GM18868 (cell line): ENCODE results near the gene CBX1.
A peak's percentile ranks its signal among the peaks of the same experiment; 100 is the strongest.
"Not testable (repeated sequence)": the region's sequence is repeated elsewhere in the genome, so short reads cannot be mapped to it uniquely, and the experiment has no call there.

ENCODE experiments used
- ATAC-seq: cut with Tn5 transposase; IDR thresholded peaks from one replicate; pipeline ENCODE4 v1.9.1; 2021; ENCODE audit warnings: mild to moderate bottlenecking, moderate library complexity; ENCODE audit not compliant: unreplicated experiment

Gene CBX1

GRCh38 chr17:48053758-48054237 lies 47.5 kb downstream of the CBX1 start:
- no peak for ATAC-seq

- no peak for ATAC-seq
Observed at GRCh38 chr17:48052956-48053757, 48.1 kb downstream of the CBX1 start.

GRCh38 chr17:48051706-48052486 lies 49.4 kb downstream of the CBX1 start:
- ATAC-seq = no peak

GRCh38 chr17:48051283-48051682 lies 50.0 kb downstream of the CBX1 start:
- no peak for ATAC-seq

GRCh38 chr17:48048384-48049126 lies 52.7 kb downstream of the CBX1 start:
- ATAC-seq = peak; percentile 33

- peak; percentile 93 for ATAC-seq
Observed at GRCh38 chr17:48047741-48048383, 53.4 kb downstream of the CBX1 start, which contains the start of gene NFE2L1. Gene NFE2L1, plus strand, starts transcription at chr17:48048359. Its CDS starts 2,760 bp downstream, at chr17:48051119.

- no peak for ATAC-seq
Observed at GRCh38 chr17:48047113-48047740, 54.1 kb downstream of the CBX1 start.

GRCh38 chr17:48046296-48046695 lies 55.0 kb downstream of the CBX1 start:
- no peak for ATAC-seq

- ATAC-seq = no peak
Observed at GRCh38 chr17:48045316-48046001, 55.8 kb downstream of the CBX1 start.

- ATAC-seq = no peak
Observed at GRCh38 chr17:48044851-48045250, 56.4 kb downstream of the CBX1 start.

GRCh38 chr17:48043176-48043575 lies 58.1 kb downstream of the CBX1 start:
- no peak for ATAC-seq

GRCh38 chr17:48038687-48039086 lies 62.6 kb downstream of the CBX1 start:
- ATAC-seq = no peak

- no peak for ATAC-seq
Observed at GRCh38 chr17:48037838-48038323, 63.4 kb downstream of the CBX1 start.

GRCh38 chr17:48037036-48037837 lies 64.0 kb downstream of the CBX1 start, which contains the start of gene COPZ2:
Gene COPZ2, minus strand, starts transcription at chr17:48037797. Its CDS starts 20 bp downstream, at chr17:48037777.
- no peak for ATAC-seq

- ATAC-seq = no peak
Observed at GRCh38 chr17:48036693-48037035, 64.6 kb downstream of the CBX1 start.

GRCh38 chr17:48034734-48035133 lies 66.5 kb downstream of the CBX1 start:
- ATAC-seq = not testable (repeated sequence)

GRCh38 chr17:48031966-48032365 lies 69.3 kb downstream of the CBX1 start:
- no peak for ATAC-seq

- ATAC-seq = no peak
Observed at GRCh38 chr17:48030531-48030930, 70.7 kb downstream of the CBX1 start.

- no peak for ATAC-seq
Observed at GRCh38 chr17:48028736-48029135, 72.5 kb downstream of the CBX1 start.
